Raji (cell line): Measurements from ENCODE around the gene FXYD1.

Source experiments
- POLR2A ChIP-seq: IDR thresholded peaks from 2 replicates; pipeline ENCODE4 v1.6.1; 2011; ENCODE audit warnings: low read depth, low read length, control low read depth; ENCODE audit not compliant: insufficient read depth

The FXYD1 gene

DNA sequence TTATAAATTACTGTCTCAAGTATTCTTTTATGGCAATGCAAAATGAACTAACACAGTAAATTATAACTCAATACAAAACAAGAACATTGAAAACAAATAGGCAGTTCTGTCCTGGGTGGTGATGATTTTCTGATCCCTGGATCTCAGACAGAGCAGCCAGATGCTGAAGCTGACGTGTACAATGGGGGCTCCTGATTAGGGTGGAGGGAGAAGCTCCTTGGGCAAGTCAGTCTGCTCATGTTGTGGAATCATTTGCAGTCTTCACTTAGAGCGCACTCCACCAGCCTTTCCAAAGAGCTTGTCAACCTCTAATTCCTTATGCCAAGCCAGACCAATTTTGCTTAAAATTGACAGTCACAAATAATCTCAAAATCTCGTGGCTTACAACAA lies 37.6 kb downstream of the FXYD1 start:
- no peak for TF ChIP-seq POLR2A

DNA sequence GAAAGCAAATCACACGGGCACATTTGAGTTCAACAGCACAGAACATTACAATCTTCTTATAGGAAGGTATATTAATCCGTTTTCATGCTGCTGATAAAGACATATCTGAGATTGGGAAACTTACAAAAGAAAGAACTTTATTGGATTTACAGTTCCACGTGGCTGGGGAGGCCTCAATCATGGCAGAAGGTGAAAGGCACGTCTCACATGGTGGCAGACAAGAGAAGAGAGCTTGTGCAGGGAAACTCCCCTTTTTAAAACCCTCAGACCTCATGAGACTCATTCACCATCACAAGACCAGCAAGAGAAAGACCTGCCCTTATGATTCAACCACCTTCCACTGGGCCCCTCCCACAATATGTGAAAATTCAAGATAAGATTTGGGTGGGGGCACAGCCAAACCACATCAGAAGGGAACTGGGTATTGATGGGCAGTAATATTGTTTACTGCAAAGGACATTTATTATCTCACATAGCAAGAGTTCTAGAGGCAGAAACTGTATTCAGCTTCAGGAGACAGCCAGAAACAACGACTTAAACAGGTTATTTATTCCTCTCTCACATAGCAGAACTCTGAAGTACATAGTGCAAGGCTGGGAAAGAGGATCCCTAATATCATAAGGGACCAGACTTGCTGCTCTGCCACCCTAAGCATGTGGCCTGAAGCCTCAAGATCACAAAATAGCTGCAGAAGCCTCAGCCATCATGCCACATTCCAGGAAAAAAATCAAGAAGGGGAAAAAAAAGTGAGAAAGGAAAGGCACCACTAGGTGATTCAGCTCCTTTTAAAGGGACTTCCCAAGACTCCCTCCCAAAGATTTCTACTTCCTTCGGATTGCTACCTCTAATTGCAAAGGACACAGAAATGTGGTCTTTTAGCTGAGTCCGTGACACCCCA lies 39.0 kb downstream of the FXYD1 start:
- no peak for TF ChIP-seq POLR2A

DNA sequence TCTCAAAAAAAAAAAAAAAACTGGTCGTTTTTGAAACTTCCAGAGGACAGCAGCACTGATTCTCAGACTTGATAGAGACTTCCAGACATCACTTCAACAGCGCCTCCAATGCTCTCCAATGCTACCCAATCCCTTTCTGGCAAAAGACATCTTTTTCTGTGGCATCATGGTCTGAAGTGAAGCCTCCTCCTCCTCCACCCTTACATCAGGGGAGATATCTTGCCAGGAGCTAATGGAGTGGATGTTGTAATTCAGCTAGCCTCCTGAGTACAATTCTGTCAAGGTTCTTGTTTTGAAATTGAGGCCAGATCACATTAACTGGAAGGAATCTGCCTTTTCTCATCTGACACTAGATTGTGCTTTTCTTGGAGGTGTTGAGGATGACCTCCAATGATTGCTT lies 40.1 kb downstream of the FXYD1 start:
- TF ChIP-seq POLR2A, result no peak

DNA sequence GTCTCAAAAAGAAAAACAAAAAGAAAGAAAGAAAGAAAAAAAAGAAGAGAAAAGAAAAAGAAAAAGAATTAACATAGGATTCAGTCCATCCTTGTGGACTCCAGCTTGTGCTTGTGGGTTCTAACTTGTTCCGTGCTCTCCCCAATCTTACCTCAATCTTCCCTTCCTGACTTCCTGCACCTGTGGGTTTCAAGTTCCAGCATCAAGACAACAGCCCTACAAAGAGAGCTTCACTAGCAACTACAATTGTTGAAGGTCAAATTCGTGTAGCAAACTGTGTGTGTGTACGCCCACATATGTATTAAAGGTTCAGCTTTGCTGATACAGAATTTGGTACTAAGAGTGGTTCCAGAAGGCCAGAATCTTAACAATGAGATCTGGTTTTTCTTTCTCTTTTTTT lies 41.2 kb downstream of the FXYD1 start:
- TF ChIP-seq POLR2A, result no peak

DNA sequence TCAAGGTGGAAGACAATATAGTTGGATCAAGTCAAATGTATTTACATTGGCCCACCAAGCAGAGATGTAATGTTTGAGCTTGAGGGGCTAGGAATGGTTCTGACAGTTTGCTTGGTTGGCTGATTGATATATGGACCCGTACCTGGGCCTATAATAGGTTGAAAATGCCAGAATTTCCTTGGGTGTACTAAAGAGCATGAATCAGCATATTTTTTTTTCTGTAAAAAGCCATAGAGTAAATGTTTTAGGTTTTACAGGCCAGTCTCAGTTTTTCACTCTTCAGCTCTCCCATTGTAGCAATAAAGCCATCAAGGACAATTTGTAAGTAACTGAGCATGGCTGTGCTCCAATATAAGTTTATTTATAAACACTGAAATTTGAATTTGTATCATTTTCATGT lies 42.8 kb downstream of the FXYD1 start:
- no peak for TF ChIP-seq POLR2A

DNA sequence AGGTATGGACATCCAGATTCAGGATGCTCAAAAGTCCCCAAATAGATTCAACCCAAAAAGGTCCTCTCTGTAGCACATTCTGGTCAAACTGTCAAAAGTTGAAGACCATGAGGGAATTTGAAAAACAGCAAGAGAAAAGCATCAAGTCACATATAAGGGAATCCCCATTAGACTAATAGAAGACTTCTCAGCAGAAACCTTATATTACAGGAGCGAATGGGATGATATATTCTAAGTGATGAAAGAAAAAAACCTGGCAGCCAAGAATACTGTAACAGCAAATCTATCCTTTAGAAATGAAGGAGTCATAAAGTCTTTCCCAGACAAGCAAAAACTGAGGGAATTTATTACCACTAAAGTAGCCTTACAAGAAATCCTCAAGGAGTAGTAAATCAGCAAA lies 45.6 kb downstream of the FXYD1 start:
- no peak for TF ChIP-seq POLR2A

DNA sequence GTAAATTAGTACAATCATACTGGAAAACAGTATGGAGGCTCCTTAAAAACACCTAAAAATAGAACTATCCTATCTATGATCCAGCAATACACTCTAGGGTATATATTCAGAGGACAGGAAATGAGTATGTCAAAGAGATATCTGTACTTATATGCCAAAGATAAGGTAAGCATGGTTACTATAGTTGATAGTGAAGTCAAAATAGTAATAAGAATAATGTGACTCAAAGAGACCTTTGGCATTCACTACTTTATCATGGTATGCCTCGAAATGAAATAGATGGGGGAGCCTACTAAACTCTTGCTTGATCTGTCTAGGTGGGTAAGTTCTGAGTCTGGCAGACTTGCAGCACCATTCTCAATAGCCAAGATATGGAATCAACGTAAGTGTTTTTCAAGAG lies 46.3 kb downstream of the FXYD1 start:
- no peak for TF ChIP-seq POLR2A
